Naive thymus-derived CD8-positive, alpha-beta T cell (primary cell): ENCODE data around the gene FHL1. TPM values are rescaled to one million over a fixed set of nuclear protein-coding genes. Genes with fewer than 3 reads are reported as not detected.

Experiments
- ATAC-seq, 2 donors: fragments of 150-1000 bp; cut with Tn5 transposase in 1 of 2; sonication (Bioruptor Pico), chemical (Tn5 transposase) in 1 of 2; 1 replicate in 1 of 2; 2 replicates in 1 of 2; pipeline ENCODE4 v1.10.0; 2021; ENCODE audit warnings: mild to moderate bottlenecking in 2 of 2, moderate library complexity in 2 of 2
- POLR2A ChIA-PET: fragments of 350-600 bp; sonication (Branson Sonifier 250); formaldehyde crosslinking; loops from one replicate; lab custom pipeline; 2021; ENCODE audit warnings: antibody characterized with exemption; lab: Charles Lee
- DNase-seq, 10 donors: peaks; one replicate each; pipeline versions ENCODE4 v3.0.0 to v3.0.0-alpha.2; 2020 to 2022
- H3K27ac Mint-ChIP-seq, 10 donors: one replicate each; pipeline ENCODE4 v1.8.0; 2020 to 2022; ENCODE audit warnings: mild to moderate bottlenecking in 10 of 10, mixed read lengths in 10 of 10, moderate library complexity in 4 of 10, inconsistent platforms in 1 of 10
- H3K27me3 Mint-ChIP-seq, 5 donors: one replicate each; pipeline ENCODE4 v1.8.0; 2021 to 2022; ENCODE audit warnings: mixed read lengths in 5 of 5
- H3K36me3 Mint-ChIP-seq, 3 donors: one replicate each; pipeline ENCODE4 v1.8.0; 2020 to 2022; ENCODE audit warnings: mixed read lengths in 3 of 3, mild to moderate bottlenecking in 2 of 3, inconsistent platforms in 1 of 3
- H3K4me1 Mint-ChIP-seq, 4 donors: one replicate each; pipeline ENCODE4 v1.8.0; 2021 to 2022; ENCODE audit warnings: mixed read lengths in 4 of 4
- H3K4me3 Mint-ChIP-seq, 10 donors: one replicate each; pipeline ENCODE4 v1.8.0; 2020 to 2022; ENCODE audit warnings: mild to moderate bottlenecking in 10 of 10, mixed read lengths in 10 of 10, moderate library complexity in 6 of 10, inconsistent platforms in 1 of 10
- H3K9me3 Mint-ChIP-seq, 9 donors: one replicate each; pipeline ENCODE4 v1.8.0; 2020 to 2022; ENCODE audit warnings: mixed read lengths in 9 of 9, mild to moderate bottlenecking in 3 of 9, inconsistent platforms in 1 of 9, moderate library complexity in 1 of 9
- polyA plus RNA-seq, 3 donors: library from polyadenylated mRNA; unstranded; fragments of 300-500 nt; fragmentation: Illumina TruSeq; gene quantifications; one replicate each; pipeline ENCODE4 v1.2.3, GENCODE V29; 2021
- total RNA-seq, 8 experiments: library from RNA in 2 of 8; stranded (reverse) in 2 of 8; gene quantifications; one replicate each; pipeline ENCODE4 v1.2.3 and lab custom pipeline; 2021 to 2026

The FHL1 gene
- total and polyA plus RNA-seq, 5 experiments from 2014 or later, result 10.8 to 16.6 (median 14.9) TPM

DNA sequence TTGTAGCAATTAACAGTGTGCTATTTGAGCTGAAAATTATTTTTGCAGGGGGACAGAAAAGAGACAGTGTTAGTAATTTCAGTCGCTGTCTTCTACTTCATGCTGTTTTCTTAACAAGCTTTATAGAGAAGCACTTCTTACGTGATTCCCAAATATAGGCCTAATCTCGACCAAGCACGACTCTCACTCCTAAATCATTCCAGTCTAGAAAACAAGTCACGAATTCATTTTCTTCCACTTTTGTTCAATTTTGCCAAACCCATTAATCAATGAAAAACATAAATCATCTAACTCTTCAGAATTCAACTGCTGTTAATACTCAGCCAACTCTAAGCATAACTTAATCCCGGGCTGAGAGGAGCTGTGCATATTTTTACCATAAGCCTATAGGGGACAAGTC is 21.0 kb upstream of the FHL1 start:
- Mint-ChIP-seq H3K4me1 (peaks cover 0 to under 1% (median 0%) of the 10 kb centered on the region in 4 donors), H3K9me3 (peaks cover 0 to 2% (median 0%) of the 10 kb centered on the region in 9 donors), H3K27me3 (peaks cover 0 to 2% (median 0%) of the 10 kb centered on the region in 5 donors), H3K4me3 (no peak overlapping the region), H3K36me3 (no peaks in the 10 kb centered on the region), H3K27ac (no peak overlapping the region)
- DNase-seq (no peak), ATAC-seq (no peak)
- POLR2A ChIA-PET, result no interaction called here

DNA sequence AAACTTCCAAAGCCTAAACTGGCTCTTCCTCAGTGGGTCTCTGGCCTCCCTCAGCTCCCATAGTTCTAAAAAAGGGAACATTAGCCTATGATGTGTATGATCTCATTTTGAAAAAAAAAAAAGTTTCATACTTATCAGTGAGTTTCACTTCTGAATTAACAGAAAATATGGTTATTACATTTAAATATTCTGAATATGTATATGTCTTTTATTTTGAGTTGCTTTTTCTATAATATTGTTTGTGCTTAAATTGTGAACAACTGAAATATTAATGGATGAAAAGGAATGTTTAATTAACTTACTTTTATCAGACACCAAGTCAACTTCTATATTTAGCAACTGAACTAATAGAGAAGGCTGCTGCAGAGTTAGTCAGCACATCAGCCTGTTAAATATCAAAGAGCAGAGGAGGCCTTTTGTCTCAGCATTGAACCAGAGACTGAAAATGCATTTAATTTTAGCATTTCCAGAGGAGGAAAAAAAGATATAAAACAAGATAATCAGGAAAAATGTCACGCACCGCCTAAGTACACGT is 20.4 kb upstream of the FHL1 start:
- ATAC-seq (no peak), DNase-seq (no peak)
- H3K4me1 Mint-ChIP-seq, result peaks cover 0 to 3% (median 0%) of the 10 kb centered on the region in 4 donors
- peak overlapping the region in 1 of 10 donors; percentile 7 for H3K27ac Mint-ChIP-seq
- POLR2A ChIA-PET, result no interaction called here
- no peaks in the 10 kb centered on the region for H3K36me3 Mint-ChIP-seq
- H3K27me3 Mint-ChIP-seq, result peaks cover 0 to 2% (median 0%) of the 10 kb centered on the region in 5 donors
- peaks cover 0 to 2% (median 0%) of the 10 kb centered on the region in 9 donors for H3K9me3 Mint-ChIP-seq
- H3K4me3 Mint-ChIP-seq, result no peak overlapping the region

DNA sequence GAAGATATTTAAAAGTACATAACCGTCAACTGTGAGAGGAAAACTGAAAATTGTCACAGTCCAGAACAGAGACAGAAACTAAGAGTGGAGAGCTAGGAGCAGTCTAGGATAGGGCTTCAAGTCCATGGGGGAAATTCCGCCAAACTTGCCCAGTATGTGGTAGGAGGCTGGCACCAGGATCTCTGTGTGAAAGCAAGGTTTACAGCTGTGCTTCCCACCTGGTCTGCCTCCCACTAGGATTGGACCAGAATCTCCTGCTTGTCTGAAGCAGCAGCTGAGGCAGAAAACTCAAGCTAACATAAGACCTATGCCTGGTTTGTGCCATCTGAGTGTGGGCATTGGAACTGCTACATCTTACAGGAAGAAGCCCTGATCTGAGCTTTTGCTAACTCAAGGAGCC is 18.6 kb upstream of the FHL1 start:
- no peak for ATAC-seq
- Mint-ChIP-seq H3K4me1 (peaks cover 0 to 3% (median 0%) of the 10 kb centered on the region in 4 donors), H3K4me3 (no peak overlapping the region), H3K27me3 (peaks cover 0 to 2% (median 0%) of the 10 kb centered on the region in 5 donors), H3K27ac (no peak overlapping the region), H3K9me3 (peaks cover 0 to 2% (median 0%) of the 10 kb centered on the region in 9 donors), H3K36me3 (no peaks in the 10 kb centered on the region)
- POLR2A ChIA-PET, result no interaction called here
- no peak for DNase-seq

DNA sequence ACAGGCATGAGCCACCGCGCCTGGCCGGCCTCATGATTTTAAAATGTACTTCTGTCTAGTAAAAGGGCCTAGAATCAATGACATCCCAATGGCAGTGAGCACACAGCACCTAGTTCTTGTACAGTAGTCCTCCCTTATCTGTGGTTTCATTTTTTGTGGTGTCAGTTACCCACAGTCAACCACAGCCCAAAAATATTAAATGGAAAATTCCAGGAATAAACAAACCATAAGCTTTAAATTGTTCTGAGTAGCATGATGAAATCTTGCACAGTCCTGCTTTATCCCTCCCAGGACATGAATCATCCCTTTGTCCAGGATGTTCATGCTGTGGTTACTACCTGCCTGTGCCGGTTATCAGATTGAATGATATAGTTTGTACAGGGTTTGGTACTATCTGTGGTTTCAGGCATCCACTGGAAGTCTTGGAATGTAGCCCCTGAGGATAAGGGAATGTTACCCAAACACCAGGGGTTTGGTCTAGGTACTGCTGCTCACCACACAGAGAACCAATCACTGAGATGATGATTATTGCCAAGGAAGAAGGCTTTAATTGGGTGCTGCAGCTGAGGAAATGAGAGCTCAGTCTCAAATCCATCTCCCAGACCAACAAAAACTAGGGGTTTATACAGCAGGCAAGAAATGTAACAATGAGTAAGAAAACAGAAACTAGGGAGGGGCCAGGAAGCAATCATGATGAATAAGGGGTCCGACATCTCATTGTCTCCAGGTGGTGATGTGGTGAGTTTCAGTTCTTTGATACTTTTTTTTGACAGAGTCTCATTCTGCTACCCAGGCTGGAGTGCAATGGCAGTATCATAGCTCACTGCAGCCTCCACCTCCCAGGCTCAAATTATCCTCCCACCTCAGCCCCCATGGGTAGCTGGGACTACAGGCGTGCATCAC is 16.2 kb upstream of the FHL1 start:
- Mint-ChIP-seq H3K27ac (no peak overlapping the region), H3K4me3 (no peak overlapping the region), H3K4me1 (peaks cover 0 to 3% (median 0%) of the 10 kb centered on the region in 4 donors), H3K27me3 (peaks cover 0 to 2% (median 0%) of the 10 kb centered on the region in 5 donors), H3K36me3 (no peaks in the 10 kb centered on the region), H3K9me3 (peaks cover 0 to 2% (median 0%) of the 10 kb centered on the region in 9 donors)
- DNase-seq, result no peak
- ATAC-seq, result no peak
- POLR2A ChIA-PET, result no interaction called here

DNA sequence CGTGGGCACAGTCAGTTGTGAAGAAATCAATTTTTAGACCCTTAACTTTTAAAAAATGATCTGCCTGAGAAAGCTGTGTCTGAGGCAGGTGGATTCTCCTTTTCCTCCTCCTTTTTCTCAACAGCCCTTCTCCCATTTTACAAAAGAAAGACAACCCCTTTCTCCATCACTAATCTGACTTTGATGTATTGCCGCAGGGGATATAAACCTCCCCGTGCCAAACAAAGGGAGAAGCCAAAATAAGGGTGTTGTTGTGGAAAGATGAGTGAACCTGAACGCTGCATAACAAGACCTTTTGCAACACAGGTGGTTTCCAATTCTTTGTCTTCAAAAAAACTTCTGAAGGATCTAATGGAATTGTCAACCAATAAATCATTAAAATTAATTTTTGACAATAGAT is 8.4 kb upstream of the FHL1 start:
- no peaks in the 10 kb centered on the region for H3K9me3 Mint-ChIP-seq
- peaks cover 0 to 2% (median 0%) of the 10 kb centered on the region in 3 donors for H3K36me3 Mint-ChIP-seq
- H3K4me3 Mint-ChIP-seq, result no peak overlapping the region
- peaks cover 0 to 2% (median 0%) of the 10 kb centered on the region in 5 donors for H3K27me3 Mint-ChIP-seq
- peaks cover 3 to 8% (median 6%) of the 10 kb centered on the region in 4 donors for H3K4me1 Mint-ChIP-seq
- H3K27ac Mint-ChIP-seq, result no peak overlapping the region
- POLR2A ChIA-PET, result no interaction called here
- DNase-seq (no peak), ATAC-seq (no peak)

DNA sequence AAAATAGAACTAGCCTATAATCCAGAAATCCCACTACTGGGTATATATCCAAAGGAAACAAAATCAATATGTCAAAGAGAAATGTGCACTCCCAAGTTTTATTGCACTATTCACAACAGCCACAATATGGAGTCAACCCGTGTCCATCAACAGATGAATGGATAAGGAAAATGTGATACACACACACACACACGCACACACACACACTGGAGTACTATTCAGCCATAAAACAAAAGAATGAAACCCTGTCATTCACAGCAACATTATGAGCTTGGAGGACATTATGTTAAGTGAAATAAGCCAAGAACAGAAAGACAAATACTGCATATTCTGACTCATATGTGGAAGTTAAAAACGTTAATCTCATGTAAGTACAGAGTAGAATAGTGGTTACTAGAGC is 5.8 kb upstream of the FHL1 start:
- Mint-ChIP-seq H3K36me3 (peaks cover 0 to 2% (median 0%) of the 10 kb centered on the region in 3 donors), H3K4me1 (peaks cover 12 to 30% (median 22%) of the 10 kb centered on the region in 4 donors), H3K27me3 (peaks cover 0 to 2% (median 0%) of the 10 kb centered on the region in 5 donors), H3K27ac (peak overlapping the region in 1 of 10 donors; percentile 45), H3K4me3 (no peak overlapping the region), H3K9me3 (no peaks in the 10 kb centered on the region)
- no peak for ATAC-seq
- DNase-seq, result no peak
- POLR2A ChIA-PET, result interaction anchor here (0.6 kb wide), 1 partner anchor 48 kb away, joined by 6 read pairs; no protein-coding TSS in a partner anchor

DNA sequence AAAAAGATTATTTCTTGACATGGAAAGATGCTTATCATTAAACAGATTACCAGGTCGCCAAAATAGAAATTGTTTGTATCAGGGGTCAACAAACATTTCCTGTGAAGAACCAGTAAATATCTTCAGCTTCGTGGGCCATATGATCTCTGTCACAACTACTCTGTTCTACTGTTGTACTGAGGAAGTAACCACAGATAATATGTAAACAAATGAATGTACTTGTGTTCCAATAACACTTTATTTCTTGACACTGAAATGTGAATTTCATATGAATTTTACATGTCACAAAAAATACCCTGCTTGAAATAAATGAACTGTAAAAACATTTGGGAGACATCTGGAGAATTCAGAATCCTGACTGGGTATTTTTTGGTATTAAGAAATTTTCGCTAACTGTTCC is 4.7 kb upstream of the FHL1 start:
- H3K27ac Mint-ChIP-seq, result peak overlapping the region in 2 of 10 donors; percentile 68 to 71
- H3K4me3 Mint-ChIP-seq, result no peak overlapping the region
- POLR2A ChIA-PET, result no interaction called here

DNA sequence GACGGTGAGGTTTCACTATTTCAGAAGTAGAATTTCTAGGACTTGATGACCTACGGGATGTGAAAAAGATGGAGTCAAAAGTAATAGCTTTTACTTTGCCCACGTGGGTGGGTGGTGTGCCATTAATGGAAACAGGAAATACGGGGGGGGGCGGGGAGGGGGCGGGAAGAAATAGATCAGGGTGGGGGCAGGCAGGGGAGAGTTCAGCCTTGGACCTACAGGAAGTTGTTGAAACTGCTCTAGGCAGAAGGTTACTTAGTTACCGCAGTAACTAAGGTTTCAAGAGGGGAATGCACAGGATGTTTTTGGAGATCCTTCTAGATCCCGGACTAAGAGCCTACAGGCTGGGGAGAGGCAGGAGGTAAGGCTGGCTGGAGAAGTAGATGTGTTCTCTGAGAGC is 3.6 kb upstream of the FHL1 start:
- ATAC-seq (peak in 1 of 2 donors; percentile 44), DNase-seq (peak in 2 of 10 donors; percentile 16 to 20)
- Mint-ChIP-seq H3K9me3 (no peaks in the 10 kb centered on the region), H3K27ac (peak overlapping the region in 9 of 10 donors; percentile 6 to 93 (median 77)), H3K27me3 (peaks cover 0 to 2% (median 0%) of the 10 kb centered on the region in 5 donors), H3K4me1 (peaks cover 13 to 35% (median 25%) of the 10 kb centered on the region in 4 donors), H3K36me3 (peaks cover 0 to 2% (median 0%) of the 10 kb centered on the region in 3 donors), H3K4me3 (peak overlapping the region; percentile 37 to 78 (median 70))
- POLR2A ChIA-PET, result interaction anchor here (0.5 kb wide), 1 partner anchor 35 kb away, joined by 3 read pairs; no protein-coding TSS in a partner anchor

More for the DNA sequence above, 4.7 kb upstream of the FHL1 start:
- no peaks in the 10 kb centered on the region for H3K9me3 Mint-ChIP-seq
- peaks cover 13 to 31% (median 24%) of the 10 kb centered on the region in 4 donors for H3K4me1 Mint-ChIP-seq
- peaks cover 0 to 2% (median 0%) of the 10 kb centered on the region in 5 donors for H3K27me3 Mint-ChIP-seq
- ATAC-seq (no peak), DNase-seq (no peak)
- peaks cover 0 to 2% (median 0%) of the 10 kb centered on the region in 3 donors for H3K36me3 Mint-ChIP-seq

DNA sequence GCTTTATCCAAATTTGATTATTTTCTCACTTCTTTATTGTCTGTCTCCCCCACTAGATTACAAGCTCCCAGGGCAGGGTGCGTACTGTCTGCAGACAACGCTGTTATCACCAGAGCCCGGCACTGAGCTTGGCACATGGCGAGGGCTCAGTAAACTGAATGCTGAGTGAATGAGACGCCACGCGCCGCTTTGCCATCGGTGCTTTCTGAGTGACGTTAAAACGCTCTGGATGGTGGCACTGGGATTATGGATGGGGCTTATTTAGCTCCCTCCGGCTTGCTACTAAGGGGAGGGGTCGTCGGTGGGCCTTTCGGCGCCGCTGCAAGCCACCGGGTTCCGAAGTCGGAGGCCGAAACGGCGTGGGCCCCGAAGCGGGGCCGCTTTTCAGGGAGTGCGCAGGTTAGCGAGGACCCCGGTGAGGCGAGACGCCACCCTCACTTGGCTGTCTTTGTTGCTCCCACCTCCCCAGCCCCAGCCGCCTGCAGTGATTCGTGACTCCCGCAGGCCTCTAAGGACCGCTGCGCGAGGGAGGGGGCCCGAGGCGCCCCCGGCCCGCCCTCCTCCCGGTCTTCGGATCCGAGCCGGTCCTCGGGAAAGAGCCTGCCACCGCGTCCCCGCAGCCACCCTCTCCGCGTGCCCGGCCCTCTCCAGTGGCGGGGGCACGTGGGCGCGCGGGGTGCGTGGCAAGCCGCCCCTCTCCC is 569 bp upstream of the FHL1 start:
- Mint-ChIP-seq H3K27me3 (peaks cover 0 to 2% (median 0%) of the 10 kb centered on the region in 5 donors), H3K4me3 (peak overlapping the region; percentile 79 to 91 (median 86)), H3K36me3 (no peaks in the 10 kb centered on the region), H3K4me1 (peaks cover 13 to 35% (median 25%) of the 10 kb centered on the region in 4 donors), H3K9me3 (no peaks in the 10 kb centered on the region), H3K27ac (peak overlapping the region in 9 of 10 donors; percentile 71 to 95 (median 90))
- DNase-seq (peak in 5 of 10 donors; percentile 2 to 33 (median 21)), ATAC-seq (peak; percentile 57 to 64)
- POLR2A ChIA-PET, result no interaction called here

DNA sequence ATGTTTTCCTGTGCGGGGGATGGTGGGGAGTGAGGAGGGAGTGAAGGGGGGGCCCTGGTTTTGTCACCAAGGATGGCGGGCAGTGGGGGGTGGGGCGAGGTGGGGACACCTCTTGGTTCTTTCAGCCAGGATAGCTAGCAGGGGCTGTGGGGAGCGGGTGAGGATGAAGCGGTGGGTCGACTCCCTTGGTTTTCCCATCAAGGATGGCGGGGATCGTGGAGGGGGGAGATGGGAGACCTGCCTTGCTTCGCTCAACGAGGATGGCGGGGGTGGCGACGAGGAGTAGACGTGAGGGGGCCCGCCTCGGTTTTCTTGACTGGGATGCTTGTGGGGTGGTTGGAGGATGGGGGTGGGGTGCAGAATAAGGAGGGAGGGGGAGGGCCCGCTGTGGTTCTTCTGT is 643 bp downstream of the FHL1 start:
- peak overlapping the region; percentile 52 to 90 (median 66) for H3K4me3 Mint-ChIP-seq
- H3K4me1 Mint-ChIP-seq, result peaks cover 13 to 33% (median 25%) of the 10 kb centered on the region in 4 donors

DNA sequence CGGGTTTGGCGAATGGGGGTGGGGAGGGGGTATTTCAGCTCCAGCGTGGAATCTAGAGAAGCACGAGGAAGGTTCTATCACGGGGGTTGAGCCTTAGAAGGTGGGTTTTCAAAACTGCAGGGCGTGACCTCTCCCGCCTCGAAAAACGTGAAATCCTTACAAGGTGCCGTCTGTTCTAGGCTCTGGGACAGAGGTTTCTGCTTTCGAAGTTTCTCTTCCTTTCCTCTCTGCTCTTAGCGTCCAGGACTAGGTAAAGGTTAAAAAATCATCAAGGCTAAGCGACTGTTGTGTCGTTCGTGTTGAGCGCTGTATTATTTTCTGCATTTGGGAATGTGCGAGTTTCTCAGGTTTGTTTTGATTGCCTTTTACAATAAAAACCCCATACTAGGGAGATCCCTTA is 1.1 kb downstream of the FHL1 start:
- Mint-ChIP-seq H3K36me3 (no peaks in the 10 kb centered on the region), H3K9me3 (no peaks in the 10 kb centered on the region), H3K4me1 (peaks cover 13 to 32% (median 25%) of the 10 kb centered on the region in 4 donors), H3K4me3 (peak overlapping the region; percentile 52 to 90 (median 66)), H3K27me3 (peaks cover 0 to 2% (median 0%) of the 10 kb centered on the region in 5 donors), H3K27ac (peak overlapping the region in 8 of 10 donors; percentile 35 to 85 (median 65))
- DNase-seq (no peak), ATAC-seq (no peak)
- POLR2A ChIA-PET, result no interaction called here

More for the DNA sequence above, 643 bp downstream of the FHL1 start:
- H3K36me3 Mint-ChIP-seq, result no peaks in the 10 kb centered on the region
- DNase-seq (no peak), ATAC-seq (no peak)
- no peaks in the 10 kb centered on the region for H3K9me3 Mint-ChIP-seq
- POLR2A ChIA-PET, result no interaction called here
- H3K27me3 Mint-ChIP-seq, result peaks cover 0 to 2% (median 0%) of the 10 kb centered on the region in 5 donors
- H3K27ac Mint-ChIP-seq, result peak overlapping the region in 5 of 10 donors; percentile 36 to 85 (median 66)

DNA sequence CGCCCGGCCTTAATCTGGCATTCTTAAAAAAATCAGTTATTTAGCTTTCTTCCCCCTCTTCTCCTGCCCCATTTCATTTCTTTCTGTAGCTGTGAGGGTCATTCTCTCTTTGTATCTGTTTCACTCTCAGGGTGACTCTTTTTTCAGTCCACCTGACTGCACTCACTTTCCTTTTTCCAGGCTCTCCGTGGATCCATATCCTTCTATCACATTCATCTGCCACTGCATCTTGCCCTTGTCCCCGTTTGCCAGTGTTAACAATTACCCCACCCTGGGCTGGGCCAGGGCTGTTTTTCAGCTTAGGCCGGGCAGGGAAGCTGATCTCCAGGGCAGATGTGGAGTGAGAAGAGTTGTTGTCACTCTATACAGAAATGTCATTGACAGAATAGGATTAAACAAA is 7.7 kb downstream of the FHL1 start:
- Mint-ChIP-seq H3K4me1 (peaks cover 0 to 11% (median 1%) of the 10 kb centered on the region in 4 donors), H3K27me3 (no peaks in the 10 kb centered on the region), H3K4me3 (no peak overlapping the region), H3K9me3 (no peaks in the 10 kb centered on the region), H3K36me3 (no peaks in the 10 kb centered on the region), H3K27ac (no peak overlapping the region)
- no peak for ATAC-seq
- POLR2A ChIA-PET, result no interaction called here
- no peak for DNase-seq
